Measurements from ENCODE around the gene MTA1.

The MTA1 gene

GRCh38 chr14:105419195-105420091 lies at the start of gene MTA1:
Gene MTA1 (plus strand): TSS chr14:105419827. CDS start chr14:105420036, 209 bp downstream.
- DNase-seq (ENCODE audit: low spot score) = peak; percentile 74

GRCh38 chr14:105374389-105374788 lies 45.2 kb upstream of the MTA1 start:
- DNase-seq (ENCODE audit: low spot score) = no peak

GRCh38 chr14:105375635-105376057 lies 44.0 kb upstream of the MTA1 start:
- DNase-seq (ENCODE audit: low spot score) = no peak

- DNase-seq (ENCODE audit: low spot score) = no peak
These were observed 42.8 kb upstream of the MTA1 start for GRCh38 chr14:105376521-105377440.

GRCh38 chr14:105377555-105378182 lies 42.0 kb upstream of the MTA1 start:
- DNase-seq (ENCODE audit: low spot score) = no peak

GRCh38 chr14:105378199-105378598 lies 41.4 kb upstream of the MTA1 start:
- no peak for DNase-seq (ENCODE audit: low spot score)

- no peak for DNase-seq (ENCODE audit: low spot score)
These were observed 40.5 kb upstream of the MTA1 start for GRCh38 chr14:105378873-105379685.

- DNase-seq (ENCODE audit: low spot score) = no peak
These were observed 39.7 kb upstream of the MTA1 start for GRCh38 chr14:105379946-105380345.

- DNase-seq (ENCODE audit: low spot score) = no peak
These were observed 38.9 kb upstream of the MTA1 start for GRCh38 chr14:105380756-105381155.

- DNase-seq (ENCODE audit: low spot score) = no peak
These were observed 37.9 kb upstream of the MTA1 start for GRCh38 chr14:105381446-105382342.

GRCh38 chr14:105382343-105383082 lies 37.1 kb upstream of the MTA1 start:
- DNase-seq (ENCODE audit: low spot score) = no peak

- DNase-seq (ENCODE audit: low spot score) = no peak
These were observed 36.4 kb upstream of the MTA1 start for GRCh38 chr14:105383083-105383730.

GRCh38 chr14:105384041-105384557 lies 35.5 kb upstream of the MTA1 start:
- DNase-seq (ENCODE audit: low spot score) = no peak

GRCh38 chr14:105384605-105385321 lies 34.9 kb upstream of the MTA1 start:
- no peak for DNase-seq (ENCODE audit: low spot score)

GRCh38 chr14:105385322-105385637 lies 34.3 kb upstream of the MTA1 start:
- DNase-seq (ENCODE audit: low spot score) = no peak

- no peak for DNase-seq (ENCODE audit: low spot score)
These were observed 33.8 kb upstream of the MTA1 start for GRCh38 chr14:105385698-105386365.

GRCh38 chr14:105386581-105387529 lies 32.8 kb upstream of the MTA1 start:
- DNase-seq (ENCODE audit: low spot score) = no peak
